GM19099 (cell line): ENCODE measurements around the gene ISOC2.
A peak's percentile ranks its signal among the peaks of the same experiment; 100 is the strongest.

Experiments
- POLR2A ChIP-seq: IDR thresholded peaks from 3 replicates; pipeline ENCODE4 v1.6.1; 2011; ENCODE audit warnings: low read depth; ENCODE audit not compliant: insufficient read length; ENCODE audit errors: extremely low read depth

ISOC2 gene

GRCh38 chr19:55461259-55461973 is at the start of gene ISOC2:
ISOC2 (minus strand) TSS chr19:55461642; CDS start chr19:55456486, 5,156 bp downstream.
- TF ChIP-seq POLR2A, result peak; percentile 77

- no peak for TF ChIP-seq POLR2A
These were observed 46.7 kb upstream of the ISOC2 start for GRCh38 chr19:55508120-55508519.

GRCh38 chr19:55504981-55505380 is 43.5 kb upstream of the ISOC2 start:
- TF ChIP-seq POLR2A, result no peak

- no peak for TF ChIP-seq POLR2A
These were observed 42.8 kb upstream of the ISOC2 start for GRCh38 chr19:55504252-55504603.

GRCh38 chr19:55503502-55504251 is 42.2 kb upstream of the ISOC2 start:
- TF ChIP-seq POLR2A, result peak; percentile 31

- no peak for TF ChIP-seq POLR2A
These were observed 41.7 kb upstream of the ISOC2 start for GRCh38 chr19:55503157-55503501.

GRCh38 chr19:55502197-55502952 is 40.9 kb upstream of the ISOC2 start:
- no peak for TF ChIP-seq POLR2A

- TF ChIP-seq POLR2A, result no peak
These were observed 39.0 kb upstream of the ISOC2 start for GRCh38 chr19:55500368-55500952.

GRCh38 chr19:55498246-55498840 is 36.9 kb upstream of the ISOC2 start:
- TF ChIP-seq POLR2A, result no peak

- TF ChIP-seq POLR2A, result no peak
These were observed 36.3 kb upstream of the ISOC2 start for GRCh38 chr19:55497763-55498162.

- no peak for TF ChIP-seq POLR2A
These were observed 34.4 kb upstream of the ISOC2 start for GRCh38 chr19:55495646-55496349.

- TF ChIP-seq POLR2A, result no peak
These were observed 32.8 kb upstream of the ISOC2 start for GRCh38 chr19:55494172-55494761.

- no peak for TF ChIP-seq POLR2A
These were observed 32.3 kb upstream of the ISOC2 start for GRCh38 chr19:55493645-55494171.
